NCI-H1694 treated with DMSO at 0.1 percent for 48 hours (cell line): Measurements from ENCODE around the gene SRBD1.

Source experiments
- DNase-seq: peaks from one replicate; lab custom pipeline; 2025; lab: John Stamatoyannopoulos, UW

SRBD1 gene

DNA sequence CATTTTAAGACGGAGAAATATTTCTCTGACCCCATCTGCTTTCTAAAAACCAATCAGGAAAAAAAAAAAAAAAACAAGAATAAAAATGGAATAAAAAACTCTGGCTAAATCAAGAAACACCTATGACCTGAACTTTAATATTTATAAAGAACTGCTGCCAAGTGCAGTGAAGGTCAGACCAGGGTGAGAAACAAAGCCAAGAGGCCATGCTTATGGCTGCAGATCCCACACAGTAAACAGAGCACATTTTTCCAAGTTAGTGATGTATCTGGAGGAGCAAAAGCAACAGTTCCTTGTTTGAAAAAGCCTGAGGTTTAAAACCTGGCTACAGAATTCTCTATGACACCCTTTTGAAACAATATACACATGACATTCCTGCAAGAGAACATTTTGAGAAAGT, 242.3 kb downstream of the SRBD1 start:
- DNase-seq: no peak

- no peak for DNase-seq
These were observed 249.4 kb downstream of the SRBD1 start for GRCh38 chr2:45361666-45362065.

DNA sequence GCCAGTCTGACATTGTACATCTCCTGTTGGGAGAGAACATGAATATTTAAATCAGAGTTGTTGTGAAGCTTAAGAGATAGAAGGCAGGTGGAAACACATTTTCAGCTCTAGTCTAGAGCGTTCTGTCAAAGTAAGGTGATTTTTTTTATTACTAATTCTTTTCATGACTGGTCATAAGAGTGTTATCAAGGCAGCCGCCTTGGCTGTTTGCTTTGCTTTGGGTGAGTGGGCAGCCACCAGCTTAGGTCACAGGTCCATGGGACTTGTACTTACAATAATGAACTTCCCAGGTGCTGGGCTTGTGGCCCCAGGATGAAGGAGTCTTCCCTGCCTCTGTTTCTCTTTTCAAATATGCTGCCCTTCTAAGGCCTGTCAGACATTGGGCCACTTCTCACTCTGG, 256.3 kb downstream of the SRBD1 start:
- DNase-seq: no peak

- DNase-seq: no peak
These were observed 257.2 kb downstream of the SRBD1 start for GRCh38 chr2:45353879-45354278.

GRCh38 chr2:45352506-45352905, 258.6 kb downstream of the SRBD1 start:
- DNase-seq: no peak

DNA sequence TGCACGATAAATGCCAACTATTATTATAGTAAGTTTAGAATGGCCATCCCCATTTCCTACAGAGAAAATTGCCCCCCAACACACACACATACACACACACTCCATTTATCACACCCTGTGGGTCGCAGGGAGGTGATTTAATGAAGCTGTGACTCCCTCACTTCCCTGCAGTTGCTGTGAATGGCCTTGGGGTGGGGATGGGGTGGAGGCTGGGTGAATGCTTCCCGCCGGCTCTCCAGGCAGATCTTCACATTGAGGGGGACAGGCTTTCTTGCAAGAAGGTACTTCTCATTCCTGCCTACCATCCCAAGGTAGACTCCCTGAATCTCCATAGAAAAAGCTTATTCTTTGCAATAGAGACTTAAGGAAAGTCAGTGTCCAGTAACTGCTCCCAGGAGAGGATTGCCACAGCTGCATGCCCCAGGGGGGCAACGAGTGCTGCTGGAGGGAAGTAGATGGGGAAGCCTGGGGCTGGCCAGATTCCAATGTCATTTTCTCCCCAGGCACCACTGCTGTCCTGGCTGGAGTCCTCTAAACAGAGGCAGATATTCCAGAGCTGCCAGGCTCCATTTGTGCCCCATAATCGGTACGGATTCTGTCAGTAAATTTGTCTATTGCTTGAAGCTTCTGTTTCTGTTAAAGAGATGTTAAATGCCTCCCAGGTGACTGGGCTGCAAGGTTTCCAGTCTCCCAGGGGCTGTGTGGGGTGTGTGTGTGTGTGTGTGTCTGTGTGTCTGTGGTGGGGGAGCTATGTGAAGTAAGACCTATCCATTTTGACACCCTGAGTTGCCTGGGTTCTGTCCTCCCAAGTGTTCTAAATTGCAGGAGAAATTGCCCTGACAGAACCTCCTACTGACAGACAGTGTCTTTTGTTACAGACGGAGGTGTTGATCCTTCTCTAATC, 265.5 kb downstream of the SRBD1 start:
- DNase-seq: no peak

DNA sequence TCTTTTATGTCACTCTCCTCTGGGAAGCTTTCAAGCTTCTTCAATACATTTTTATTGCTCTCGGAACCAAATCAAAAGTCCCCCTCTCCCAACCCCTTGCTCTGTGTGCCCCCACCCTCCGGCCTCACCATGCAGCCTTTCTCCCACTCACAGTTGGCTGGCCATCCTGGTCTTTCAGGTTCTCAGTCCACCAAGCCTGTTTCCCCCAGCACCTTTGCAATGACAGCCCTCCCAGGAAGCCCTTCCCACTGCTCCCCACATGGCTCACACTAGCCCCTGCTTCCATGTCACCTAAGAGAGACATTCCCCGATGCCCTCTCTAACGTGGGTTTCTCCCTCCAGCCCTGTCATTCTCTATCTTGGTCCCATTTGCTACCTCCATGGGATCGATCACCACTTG, 266.6 kb downstream of the SRBD1 start:
- DNase-seq: no peak

DNA sequence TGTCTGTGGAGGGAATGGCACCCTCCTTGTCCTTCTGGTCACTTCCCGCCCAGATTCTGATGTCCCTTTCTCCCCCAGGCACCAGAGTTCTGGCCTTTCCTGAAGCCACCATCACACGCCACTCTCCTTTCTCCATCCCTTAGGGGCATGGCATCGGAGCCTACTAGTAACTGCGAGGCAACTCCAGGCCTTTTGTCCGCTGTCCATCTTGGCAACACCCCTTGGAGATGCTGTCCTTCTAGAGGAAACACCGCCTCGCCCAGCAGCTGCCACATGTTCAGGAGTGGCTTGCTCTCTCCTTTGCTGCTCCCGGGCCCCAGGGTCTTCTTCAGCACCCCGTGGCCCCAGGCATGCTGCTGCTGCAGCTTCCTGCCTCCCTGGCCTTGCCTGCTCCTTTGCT, 267.0 kb downstream of the SRBD1 start:
- no peak for DNase-seq

DNA sequence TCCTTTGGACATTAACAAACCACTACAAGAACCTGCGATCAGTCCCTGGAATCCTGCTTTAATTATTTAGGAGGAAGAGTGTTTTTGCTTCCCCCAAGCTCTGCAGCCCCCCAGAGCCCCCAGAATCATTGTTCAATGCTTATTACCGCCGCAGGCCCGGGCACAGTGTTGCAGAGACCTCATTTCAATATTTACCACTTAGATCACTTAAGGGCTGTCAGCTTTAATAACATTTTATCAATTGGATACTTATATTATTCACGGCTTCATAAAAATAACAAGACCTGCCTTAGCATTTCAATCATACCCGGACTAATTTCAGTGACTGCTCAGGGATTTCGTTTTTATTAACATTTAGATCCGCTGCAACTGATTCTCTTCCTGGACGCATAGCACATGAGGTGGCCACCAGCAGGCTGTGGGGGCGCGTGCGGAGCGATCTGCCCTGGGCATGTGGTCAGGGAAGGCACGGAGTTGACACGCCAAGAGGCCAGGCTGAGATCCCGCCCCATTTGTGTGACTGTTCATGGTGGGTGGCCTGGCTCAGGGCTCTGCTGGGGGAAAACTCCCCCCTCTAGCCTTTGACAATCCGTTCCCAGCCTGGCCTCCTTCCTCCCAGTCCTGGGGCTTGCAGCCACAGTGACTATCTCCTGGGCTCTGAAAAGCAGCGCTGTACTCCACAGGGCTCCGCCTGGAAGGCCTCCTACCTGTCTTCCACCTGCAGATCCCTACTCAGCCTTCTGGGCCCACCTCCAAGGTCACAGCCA, 267.6 kb downstream of the SRBD1 start:
- DNase-seq: no peak

DNA sequence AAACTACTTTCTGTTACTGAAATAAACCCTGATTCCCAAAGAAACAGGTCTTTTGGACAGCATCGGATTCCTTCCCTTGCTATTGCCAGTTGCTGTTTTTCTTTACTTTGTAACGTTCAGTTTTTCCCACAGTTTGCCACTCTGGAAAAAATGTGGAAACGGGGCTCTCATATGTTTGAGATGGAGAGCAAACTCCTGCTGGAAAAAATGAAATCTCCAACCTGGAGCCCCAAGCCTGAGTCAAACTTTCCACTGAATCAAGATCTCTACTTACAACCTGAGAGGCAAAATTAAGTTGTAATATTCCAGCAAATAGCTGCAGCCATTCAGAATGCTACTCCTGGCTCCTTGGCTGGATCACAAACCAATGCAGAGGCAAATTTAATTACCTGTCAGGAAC, 270.7 kb downstream of the SRBD1 start:
- DNase-seq: no peak

DNA sequence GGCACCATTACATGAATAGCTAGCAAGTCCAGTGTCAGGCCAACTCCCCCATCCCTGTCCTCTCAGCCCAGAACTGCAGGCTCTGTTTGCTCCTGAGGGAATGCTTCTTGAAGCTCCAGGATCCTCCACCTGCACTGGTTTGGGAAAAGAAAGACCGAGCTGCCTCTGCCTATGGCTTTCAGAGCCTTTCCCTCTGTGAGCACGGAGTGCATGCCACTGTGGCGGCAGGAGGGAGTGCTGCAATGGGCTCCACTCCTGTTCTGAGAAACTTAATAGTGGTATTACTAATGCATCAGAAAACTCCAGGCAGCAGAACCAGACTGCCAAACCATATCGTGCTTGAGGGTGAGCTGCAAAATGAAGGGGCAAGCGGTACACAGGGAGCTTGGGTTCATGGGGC, 271.8 kb downstream of the SRBD1 start:
- no peak for DNase-seq
